Measurements from ENCODE around the gene CELA1.

DNA sequence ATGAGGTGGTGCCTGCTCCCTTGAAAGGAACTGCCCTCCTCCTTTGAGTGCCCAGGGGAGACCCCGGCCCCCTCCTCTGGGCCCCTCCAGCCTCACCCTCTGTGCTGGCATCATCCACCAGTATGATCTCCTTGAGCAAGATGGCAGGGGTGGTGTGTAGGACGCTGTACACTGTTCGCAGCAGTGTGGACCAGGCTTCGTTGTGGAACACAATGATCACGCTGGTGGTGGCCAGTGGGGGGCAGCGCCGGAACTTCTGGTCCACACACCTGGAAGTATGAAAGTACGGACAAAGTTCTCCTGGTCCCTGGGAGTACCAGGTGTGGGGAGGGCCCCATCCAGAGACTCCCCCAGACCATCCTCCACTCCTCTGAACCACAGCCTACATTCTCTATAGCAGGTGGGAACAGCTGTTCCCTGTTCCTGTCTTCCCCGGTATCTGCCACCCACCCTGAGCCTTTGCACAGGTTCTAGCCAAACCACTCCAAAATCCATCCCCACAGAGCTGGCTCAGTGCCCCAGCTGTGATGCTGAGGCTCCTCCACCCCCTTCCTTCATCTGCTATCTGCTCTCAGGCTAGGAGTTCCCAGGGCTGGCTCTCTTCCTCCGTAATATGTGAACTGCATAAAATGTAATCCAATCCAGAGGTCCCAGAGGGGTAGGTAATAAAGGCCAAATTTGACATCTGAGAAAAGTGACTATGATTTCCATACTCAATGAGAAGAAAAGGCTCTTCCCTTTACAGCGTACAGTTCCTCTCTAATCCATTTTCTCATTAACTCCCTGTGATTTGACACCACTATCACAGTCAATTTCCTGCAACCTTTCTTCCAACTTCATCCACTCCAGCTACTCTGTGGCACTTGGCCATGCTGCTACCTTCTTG lies 30.9 kb upstream of the CELA1 start:
- TF ChIP-seq, protein P1, sequence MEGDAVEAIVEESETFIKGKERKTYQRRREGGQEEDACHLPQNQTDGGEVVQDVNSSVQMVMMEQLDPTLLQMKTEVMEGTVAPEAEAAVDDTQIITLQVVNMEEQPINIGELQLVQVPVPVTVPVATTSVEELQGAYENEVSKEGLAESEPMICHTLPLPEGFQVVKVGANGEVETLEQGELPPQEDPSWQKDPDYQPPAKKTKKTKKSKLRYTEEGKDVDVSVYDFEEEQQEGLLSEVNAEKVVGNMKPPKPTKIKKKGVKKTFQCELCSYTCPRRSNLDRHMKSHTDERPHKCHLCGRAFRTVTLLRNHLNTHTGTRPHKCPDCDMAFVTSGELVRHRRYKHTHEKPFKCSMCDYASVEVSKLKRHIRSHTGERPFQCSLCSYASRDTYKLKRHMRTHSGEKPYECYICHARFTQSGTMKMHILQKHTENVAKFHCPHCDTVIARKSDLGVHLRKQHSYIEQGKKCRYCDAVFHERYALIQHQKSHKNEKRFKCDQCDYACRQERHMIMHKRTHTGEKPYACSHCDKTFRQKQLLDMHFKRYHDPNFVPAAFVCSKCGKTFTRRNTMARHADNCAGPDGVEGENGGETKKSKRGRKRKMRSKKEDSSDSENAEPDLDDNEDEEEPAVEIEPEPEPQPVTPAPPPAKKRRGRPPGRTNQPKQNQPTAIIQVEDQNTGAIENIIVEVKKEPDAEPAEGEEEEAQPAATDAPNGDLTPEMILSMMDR (IDR thresholded peaks at IDR 0.05; ENCODE audit: low read length), result no peak
- no peak for TF ChIP-seq EZH2 (IDR thresholded peaks at IDR 0.05; ENCODE audit: borderline replicate concordance, low read length)
